ENCODE results near the gene NUP93. TPM values are rescaled to one million over a fixed set of nuclear protein-coding genes. Genes with fewer than 3 reads are reported as not detected.

The NUP93 gene
- total RNA-seq, 1 experiment from 2014 or later, result 74.7 TPM

DNA sequence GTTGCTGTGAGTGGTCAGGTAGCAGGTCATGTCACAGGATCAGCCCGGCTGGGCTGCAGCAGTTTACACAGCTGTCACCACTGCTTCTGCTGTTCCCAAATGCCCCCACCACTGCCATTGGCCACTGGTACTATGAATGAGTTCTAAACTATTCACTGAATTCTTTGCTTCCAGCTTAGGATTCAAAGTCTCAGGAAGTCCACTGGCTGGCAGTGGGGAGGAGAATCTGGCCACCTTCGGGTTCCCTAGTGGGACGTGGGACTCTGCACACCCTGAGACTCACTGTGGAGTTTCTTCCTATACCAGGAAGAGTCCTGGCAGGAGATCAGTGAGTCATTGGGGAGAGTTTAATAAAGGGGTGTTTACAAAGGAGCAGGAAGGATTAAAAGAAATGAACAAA is 40.8 kb upstream of the NUP93 start:
- Histone ChIP-seq H3K36me3 (ENCODE audit: low read depth) (no peaks in the 10 kb centered on the region), H3K27ac (peak overlapping the region; percentile 35), H3K27me3 (ENCODE audit: insufficient read depth, low read depth) (no peaks in the 10 kb centered on the region), H3K9me3 (ENCODE audit: insufficient read depth, low read depth) (peaks cover 6% of the 10 kb centered on the region; the same call in 1 of the 2 replicates), H3K9me2 (ENCODE audit: insufficient read depth) (no peaks in the 10 kb centered on the region), H4K20me1 (ENCODE audit: insufficient read depth) (no peaks in the 10 kb centered on the region), H3K79me2 (ENCODE audit: low read depth) (no peaks in the 10 kb centered on the region), H3K4me2 (peak overlapping the region; percentile 50), H2AFZ (no peak overlapping the region), H3F3A (ENCODE audit: insufficient read depth, low read depth) (peaks cover 22% of the 10 kb centered on the region), H3K4me3 (no peak overlapping the region), H3K4me1 (replicated peaks; ENCODE audit: insufficient read depth) (peaks cover 45% of the 10 kb centered on the region)
- intact Hi-C loops (cut with micrococcal nuclease; ENCODE audit: unreplicated experiment), result no loop called here
- no peak for TF ChIP-seq EZH2 (IDR thresholded peaks at IDR 0.05; ENCODE audit: low read depth)
- TF ChIP-seq, protein P1, sequence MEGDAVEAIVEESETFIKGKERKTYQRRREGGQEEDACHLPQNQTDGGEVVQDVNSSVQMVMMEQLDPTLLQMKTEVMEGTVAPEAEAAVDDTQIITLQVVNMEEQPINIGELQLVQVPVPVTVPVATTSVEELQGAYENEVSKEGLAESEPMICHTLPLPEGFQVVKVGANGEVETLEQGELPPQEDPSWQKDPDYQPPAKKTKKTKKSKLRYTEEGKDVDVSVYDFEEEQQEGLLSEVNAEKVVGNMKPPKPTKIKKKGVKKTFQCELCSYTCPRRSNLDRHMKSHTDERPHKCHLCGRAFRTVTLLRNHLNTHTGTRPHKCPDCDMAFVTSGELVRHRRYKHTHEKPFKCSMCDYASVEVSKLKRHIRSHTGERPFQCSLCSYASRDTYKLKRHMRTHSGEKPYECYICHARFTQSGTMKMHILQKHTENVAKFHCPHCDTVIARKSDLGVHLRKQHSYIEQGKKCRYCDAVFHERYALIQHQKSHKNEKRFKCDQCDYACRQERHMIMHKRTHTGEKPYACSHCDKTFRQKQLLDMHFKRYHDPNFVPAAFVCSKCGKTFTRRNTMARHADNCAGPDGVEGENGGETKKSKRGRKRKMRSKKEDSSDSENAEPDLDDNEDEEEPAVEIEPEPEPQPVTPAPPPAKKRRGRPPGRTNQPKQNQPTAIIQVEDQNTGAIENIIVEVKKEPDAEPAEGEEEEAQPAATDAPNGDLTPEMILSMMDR (conservative IDR thresholded peaks at IDR 0.05), result no peak
- ChIA-PET POLR2A (ENCODE audit: unreplicated experiment) (interaction anchor here (0.5 to 0.7 kb wide), 3 partner anchors 10 to 79 kb away, joined by 3 to 7 read pairs (median 6); no protein-coding TSS in a partner anchor), CTCF (no interaction called here)
- peak; percentile 41 to 70 for DNase-seq
- no TSS peak for BruUV-seq (replicated peaks)

GRCh38 chr16:56690420-56691122 is 39.4 kb upstream of the NUP93 start:
- no peaks in the 10 kb centered on the region for H3K79me2 ChIP-seq (ENCODE audit: low read depth)
- H3K9me3 ChIP-seq (ENCODE audit: insufficient read depth, low read depth), result peaks cover 6% of the 10 kb centered on the region; the same call in 1 of the 2 replicates
- intact Hi-C loops (cut with micrococcal nuclease; ENCODE audit: unreplicated experiment), result no loop called here
- H4K20me1 ChIP-seq (ENCODE audit: insufficient read depth), result no peaks in the 10 kb centered on the region
- ChIA-PET CTCF (no interaction called here), POLR2A (ENCODE audit: unreplicated experiment) (no interaction called here)
- H3K4me3 ChIP-seq, result no peak overlapping the region
- H3K4me2 ChIP-seq, result no peak overlapping the region
- H3F3A ChIP-seq (ENCODE audit: insufficient read depth, low read depth), result peaks cover 22% of the 10 kb centered on the region
- H3K4me1 ChIP-seq (replicated peaks; ENCODE audit: insufficient read depth), result peaks cover 45% of the 10 kb centered on the region
- no peak overlapping the region for H3K27ac ChIP-seq
- H3K36me3 ChIP-seq (ENCODE audit: low read depth), result no peaks in the 10 kb centered on the region
- no peaks in the 10 kb centered on the region for H3K27me3 ChIP-seq (ENCODE audit: insufficient read depth, low read depth)
- no peaks in the 10 kb centered on the region for H3K9me2 ChIP-seq (ENCODE audit: insufficient read depth)
- DNase-seq, result no peak
- H2AFZ ChIP-seq, result no peak overlapping the region
- no TSS peak for BruUV-seq (replicated peaks)
- TF ChIP-seq, protein P1 (conservative IDR thresholded peaks at IDR 0.05), result no peak
- no peak for TF ChIP-seq EZH2 (IDR thresholded peaks at IDR 0.05; ENCODE audit: low read depth)

- Histone ChIP-seq H3K27me3 (ENCODE audit: insufficient read depth, low read depth) (no peaks in the 10 kb centered on the region), H3K36me3 (ENCODE audit: low read depth) (no peaks in the 10 kb centered on the region), H3K4me3 (no peak overlapping the region), H3K4me1 (replicated peaks; ENCODE audit: insufficient read depth) (peaks cover 48% of the 10 kb centered on the region), H3K4me2 (peak overlapping the region; percentile 25), H3K79me2 (ENCODE audit: low read depth) (no peaks in the 10 kb centered on the region), H4K20me1 (ENCODE audit: insufficient read depth) (no peaks in the 10 kb centered on the region), H3K9me3 (ENCODE audit: insufficient read depth, low read depth) (no peaks in the 10 kb centered on the region), H3F3A (ENCODE audit: insufficient read depth, low read depth) (peaks cover 22% of the 10 kb centered on the region), H3K9me2 (ENCODE audit: insufficient read depth) (no peaks in the 10 kb centered on the region), H3K27ac (peak overlapping the region; percentile 54), H2AFZ (no peak overlapping the region)
- TF ChIP-seq EZH2 (IDR thresholded peaks at IDR 0.05; ENCODE audit: low read depth), result no peak
- TF ChIP-seq, protein P1 (conservative IDR thresholded peaks at IDR 0.05), result no peak
- CTCF ChIA-PET, result no interaction called here
- intact Hi-C loops (cut with micrococcal nuclease; ENCODE audit: unreplicated experiment), result loop anchor here (2.0 kb wide), 1 partner anchor 85 kb away; no protein-coding TSS in a partner anchor
- BruUV-seq (replicated peaks), result no TSS peak
- DNase-seq, result peak; percentile 92 to 96
- POLR2A ChIA-PET (ENCODE audit: unreplicated experiment), result no interaction called here
Observed at GRCh38 chr16:56691885-56692284, 38.0 kb upstream of the NUP93 start.
